ENCODE measurements around the gene SNRPB2. TPM values are rescaled to one million over a fixed set of nuclear protein-coding genes. Genes with fewer than 3 reads are reported as not detected.

The SNRPB2 gene
- total RNA-seq, 1 donor from 2014 or later = 68.3 TPM

DNA sequence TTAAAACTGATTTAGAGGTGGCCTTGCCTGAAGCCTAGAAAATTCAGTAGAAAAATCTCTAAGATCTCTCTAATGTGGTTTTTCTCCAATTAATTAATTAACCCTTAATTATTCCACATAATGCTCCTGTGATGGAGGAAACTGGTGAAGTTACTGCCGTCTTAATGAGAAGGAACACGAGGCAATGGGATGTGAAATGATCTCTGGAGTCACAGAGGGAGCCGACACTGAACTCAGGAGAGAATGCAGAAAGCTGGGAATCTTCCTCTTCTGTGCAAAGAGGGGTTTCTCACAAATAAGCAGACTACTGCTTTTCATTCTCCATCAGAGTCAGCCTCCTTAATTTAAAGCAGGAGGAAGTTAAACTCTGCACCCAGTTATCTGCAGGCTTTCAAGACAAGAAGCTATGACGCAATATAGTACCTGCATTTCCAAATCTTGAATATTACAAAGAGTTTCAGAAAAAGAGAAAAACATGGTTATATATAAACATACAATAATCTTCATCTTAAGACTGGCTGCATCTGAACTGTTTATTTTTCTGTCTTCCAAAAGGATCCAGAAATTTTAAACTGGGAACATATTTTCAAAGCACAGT lies 18.1 kb upstream of the SNRPB2 start:
- Mint-ChIP-seq H3K36me3 (no peaks in the 10 kb centered on the region), H3K27ac (no peak overlapping the region), H3K27me3 (peaks cover 2% of the 10 kb centered on the region), H3K9me3 (peaks cover under 1% of the 10 kb centered on the region), H3K4me1 (ENCODE audit: unreplicated experiment) (peaks cover 9% of the 10 kb centered on the region), H3K4me3 (no peak overlapping the region)
- TF ChIP-seq, protein P1, sequence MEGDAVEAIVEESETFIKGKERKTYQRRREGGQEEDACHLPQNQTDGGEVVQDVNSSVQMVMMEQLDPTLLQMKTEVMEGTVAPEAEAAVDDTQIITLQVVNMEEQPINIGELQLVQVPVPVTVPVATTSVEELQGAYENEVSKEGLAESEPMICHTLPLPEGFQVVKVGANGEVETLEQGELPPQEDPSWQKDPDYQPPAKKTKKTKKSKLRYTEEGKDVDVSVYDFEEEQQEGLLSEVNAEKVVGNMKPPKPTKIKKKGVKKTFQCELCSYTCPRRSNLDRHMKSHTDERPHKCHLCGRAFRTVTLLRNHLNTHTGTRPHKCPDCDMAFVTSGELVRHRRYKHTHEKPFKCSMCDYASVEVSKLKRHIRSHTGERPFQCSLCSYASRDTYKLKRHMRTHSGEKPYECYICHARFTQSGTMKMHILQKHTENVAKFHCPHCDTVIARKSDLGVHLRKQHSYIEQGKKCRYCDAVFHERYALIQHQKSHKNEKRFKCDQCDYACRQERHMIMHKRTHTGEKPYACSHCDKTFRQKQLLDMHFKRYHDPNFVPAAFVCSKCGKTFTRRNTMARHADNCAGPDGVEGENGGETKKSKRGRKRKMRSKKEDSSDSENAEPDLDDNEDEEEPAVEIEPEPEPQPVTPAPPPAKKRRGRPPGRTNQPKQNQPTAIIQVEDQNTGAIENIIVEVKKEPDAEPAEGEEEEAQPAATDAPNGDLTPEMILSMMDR (conservative IDR thresholded peaks at IDR 0.05) = no peak
- no peak for DNase-seq (ENCODE audit: extremely low spot score, unreplicated experiment)

DNA sequence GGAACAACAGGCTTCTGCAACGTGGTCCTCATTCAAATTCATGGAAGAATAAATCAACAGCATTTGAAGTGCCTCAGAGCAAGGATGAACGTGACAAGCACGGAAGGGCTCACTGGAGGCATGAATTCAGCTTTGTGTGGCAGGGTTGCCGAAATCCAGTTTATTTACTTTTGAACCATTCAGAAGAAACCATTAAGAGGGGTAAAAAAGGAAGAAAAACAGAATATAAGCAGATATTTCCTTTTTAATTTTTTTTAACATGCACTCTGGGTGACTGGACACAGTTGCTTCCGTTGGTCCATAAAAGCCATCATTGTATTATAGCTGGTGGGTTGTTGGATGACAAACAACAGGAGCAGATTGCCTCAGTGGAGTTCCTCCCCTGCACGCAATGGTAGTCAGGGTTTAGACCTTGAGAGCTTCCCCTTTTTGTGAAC lies 17.3 kb upstream of the SNRPB2 start:
- no peaks in the 10 kb centered on the region for H3K9me3 Mint-ChIP-seq
- DNase-seq (ENCODE audit: extremely low spot score, unreplicated experiment) = no peak

DNA sequence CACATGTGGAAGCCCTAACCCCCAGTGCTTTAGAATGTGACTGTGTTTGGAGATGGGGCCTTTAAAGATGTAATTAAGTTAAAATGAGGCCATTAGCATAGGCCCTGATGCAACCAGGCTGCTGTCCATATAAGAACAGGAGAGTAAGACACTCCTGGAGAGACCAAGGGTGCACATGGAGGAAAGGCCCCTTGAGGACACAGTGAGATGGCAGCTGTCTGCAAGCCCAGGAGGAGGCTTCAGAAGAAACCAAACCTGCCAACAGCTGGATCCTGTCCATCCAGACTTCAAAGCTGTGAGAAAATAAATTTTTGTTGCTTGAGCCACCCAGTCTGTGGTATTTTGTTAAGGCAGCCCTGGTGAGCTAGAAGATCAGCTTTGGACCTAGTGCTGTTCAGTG lies 16.8 kb upstream of the SNRPB2 start:
- Mint-ChIP-seq H3K27me3 (peaks cover 2% of the 10 kb centered on the region), H3K36me3 (no peaks in the 10 kb centered on the region), H3K9me3 (no peaks in the 10 kb centered on the region), H3K27ac (no peak overlapping the region), H3K4me3 (no peak overlapping the region), H3K4me1 (ENCODE audit: unreplicated experiment) (peaks cover 9% of the 10 kb centered on the region)
- TF ChIP-seq, protein P1 (conservative IDR thresholded peaks at IDR 0.05) = no peak
- no peak for DNase-seq (ENCODE audit: extremely low spot score, unreplicated experiment)

More for the DNA sequence above, 17.3 kb upstream of the SNRPB2 start:
- Mint-ChIP-seq H3K4me3 (no peak overlapping the region), H3K27me3 (peaks cover 2% of the 10 kb centered on the region), H3K36me3 (no peaks in the 10 kb centered on the region), H3K27ac (no peak overlapping the region), H3K4me1 (ENCODE audit: unreplicated experiment) (peaks cover 9% of the 10 kb centered on the region)
- TF ChIP-seq, protein P1 (conservative IDR thresholded peaks at IDR 0.05) = no peak

DNA sequence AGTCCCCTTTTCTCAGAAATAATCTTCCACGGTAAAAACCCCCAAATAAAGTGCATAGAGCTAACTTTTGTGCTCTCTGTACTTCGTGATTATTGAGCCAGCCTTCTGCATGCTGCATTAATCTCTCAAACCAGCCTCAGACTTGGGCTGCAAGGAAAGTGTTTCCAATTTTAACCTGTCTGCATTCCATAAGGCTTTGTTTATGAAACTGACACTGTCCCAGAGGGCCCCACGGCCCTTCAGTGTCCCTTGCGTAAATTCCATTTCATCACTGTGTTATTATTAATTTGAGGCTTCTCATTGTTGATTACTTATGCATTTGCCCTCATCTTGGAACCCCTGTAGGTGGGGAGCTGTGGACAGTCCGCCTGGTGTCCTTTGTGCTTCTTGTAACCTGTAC lies 15.6 kb upstream of the SNRPB2 start:
- TF ChIP-seq, protein P1 (conservative IDR thresholded peaks at IDR 0.05) = no peak
- Mint-ChIP-seq H3K36me3 (no peaks in the 10 kb centered on the region), H3K4me1 (ENCODE audit: unreplicated experiment) (peaks cover 4% of the 10 kb centered on the region), H3K27me3 (peaks cover 8% of the 10 kb centered on the region), H3K9me3 (no peaks in the 10 kb centered on the region), H3K27ac (no peak overlapping the region), H3K4me3 (no peak overlapping the region)
- no peak for DNase-seq (ENCODE audit: extremely low spot score, unreplicated experiment)

DNA sequence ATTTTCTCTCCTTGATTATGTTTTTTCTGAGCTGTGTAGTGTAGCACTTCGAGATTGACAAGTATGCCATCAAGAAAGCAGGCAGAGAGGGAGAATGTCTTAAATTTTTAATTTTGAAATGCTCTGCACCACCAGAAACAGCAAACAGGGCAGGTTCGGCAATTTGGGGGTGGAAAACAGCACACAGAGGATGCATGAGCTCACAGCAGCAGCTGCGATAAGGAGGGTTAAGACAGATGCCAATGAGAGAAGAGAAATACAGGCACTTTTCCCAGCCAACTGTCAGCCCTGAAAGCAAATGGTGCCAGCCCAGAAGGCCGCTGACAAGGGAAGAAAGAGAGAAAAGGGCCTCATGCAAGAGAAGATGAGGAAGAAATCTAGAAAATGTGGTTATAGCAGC lies 15.1 kb upstream of the SNRPB2 start:
- H3K4me3 Mint-ChIP-seq = no peak overlapping the region
- no peak for DNase-seq (ENCODE audit: extremely low spot score, unreplicated experiment)
- H3K9me3 Mint-ChIP-seq = no peaks in the 10 kb centered on the region
- H3K27me3 Mint-ChIP-seq = peaks cover 8% of the 10 kb centered on the region
- no peaks in the 10 kb centered on the region for H3K36me3 Mint-ChIP-seq
- H3K4me1 Mint-ChIP-seq (ENCODE audit: unreplicated experiment) = peaks cover 4% of the 10 kb centered on the region
- H3K27ac Mint-ChIP-seq = no peak overlapping the region
- TF ChIP-seq, protein P1 (conservative IDR thresholded peaks at IDR 0.05) = no peak

Measured in type B pancreatic cell (in vitro differentiated cells).